ENCODE results near the gene NSD2. TPM values are rescaled to one million over a fixed set of nuclear protein-coding genes. Genes with fewer than 3 reads are reported as not detected.
"Not testable (repeated sequence)": the region's sequence is repeated elsewhere in the genome, so short reads cannot be mapped to it uniquely, and the experiment has no call there.

Gene NSD2
- 10 to 100 TPM in 1 of 3 donors, 1 to 10 TPM in 2; 7.3 to 12.0 (median 9.8) TPM for polyA plus RNA-seq

DNA sequence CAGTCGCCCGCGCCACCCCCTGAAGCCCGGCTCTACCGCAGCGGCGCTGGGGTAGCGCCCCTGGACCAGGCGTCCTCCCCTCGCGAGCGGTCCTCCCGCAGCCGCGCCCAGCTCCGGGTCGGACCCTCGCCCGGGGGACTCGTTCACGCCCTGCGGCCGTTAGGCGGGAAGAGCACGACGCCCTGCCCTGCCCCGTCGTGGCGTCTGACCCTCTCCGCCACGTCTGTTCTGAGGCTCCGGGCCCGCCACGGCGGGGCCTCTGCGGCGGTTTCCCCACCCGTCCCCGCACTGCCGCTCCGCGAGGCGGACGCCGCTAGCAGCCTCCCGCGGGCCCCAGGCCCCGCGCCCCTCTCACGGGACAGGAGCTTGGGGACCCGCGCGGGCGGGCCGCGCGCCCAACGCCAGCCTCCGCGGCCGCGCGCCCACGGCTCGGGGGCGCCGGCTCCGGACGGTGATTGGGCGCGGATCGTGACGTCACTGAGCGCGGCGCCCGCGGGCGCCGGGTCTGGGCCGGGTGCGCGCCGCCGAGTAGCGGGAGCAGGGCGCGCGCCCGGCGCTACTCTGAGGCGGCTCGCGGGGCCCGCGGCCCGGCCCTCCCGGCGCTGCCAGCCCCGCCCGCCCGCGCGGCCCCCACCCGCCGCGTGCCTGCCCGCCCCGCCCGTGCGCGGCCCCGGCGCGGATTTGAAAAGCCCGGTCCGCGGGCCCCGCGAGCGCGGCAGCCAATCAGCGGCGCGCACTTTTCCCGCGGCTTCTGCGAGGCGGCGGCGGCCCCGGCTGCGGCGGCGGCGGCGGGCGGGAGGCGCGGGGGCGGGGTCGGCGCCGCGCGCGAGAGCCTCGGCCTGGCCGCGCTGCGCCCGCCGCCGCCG is at the start of gene NSD2:
Gene NSD2, plus strand, starts transcription at position 816 of the 866 bp plus-strand sequence. CDS start 29,262 bp downstream, outside the sequence.
- 0% methylated on average over 50 to 151 of the region's 155 CpGs for WGBS, 3 donors
- peak within 1 kb of the TSS; percentile 7 for H3K27ac ChIP-seq (ENCODE audit: low read depth, low read length)

DNA sequence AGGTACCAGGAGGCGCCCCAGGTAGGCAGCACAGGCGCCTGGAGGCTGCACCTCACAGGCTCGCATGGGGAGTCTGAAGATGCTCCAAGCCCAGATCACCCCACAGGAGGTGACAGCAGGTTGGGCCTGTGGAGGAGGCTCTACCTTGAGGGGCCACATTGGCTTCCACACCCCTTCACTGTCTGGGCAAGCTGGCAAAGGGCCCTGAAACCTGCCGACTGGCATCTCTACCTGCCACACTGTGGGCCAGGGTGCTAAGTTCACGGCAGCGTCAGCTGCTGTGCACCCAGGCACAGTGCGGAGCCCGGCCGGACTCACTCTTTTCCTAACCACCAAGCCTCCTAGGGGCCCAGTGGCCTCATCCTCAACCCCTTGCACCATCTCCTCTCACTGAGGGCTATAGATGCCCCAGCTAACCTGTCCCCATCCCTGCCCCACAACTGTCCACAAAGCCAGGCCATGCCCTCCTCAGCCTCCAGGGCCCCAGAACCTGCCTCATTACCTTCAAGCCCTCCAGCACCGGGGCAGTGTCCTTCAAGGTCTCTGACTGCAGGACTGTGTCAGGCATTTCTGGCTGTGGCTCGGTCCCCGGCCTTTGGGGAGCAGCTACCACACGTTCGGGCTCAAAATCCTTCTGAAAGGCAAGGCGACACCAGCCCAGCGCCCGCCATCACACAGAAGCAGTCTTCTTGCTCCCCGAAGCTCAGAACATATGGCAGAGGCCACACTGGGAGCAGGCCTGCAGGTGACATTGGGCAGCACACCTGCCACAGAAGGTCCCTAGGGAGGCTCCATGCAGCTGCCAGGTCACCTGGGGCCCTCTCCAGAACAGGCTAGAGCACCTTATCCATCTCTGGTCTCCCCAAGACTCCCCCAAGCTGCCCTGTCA is 49.3 kb upstream of the NSD2 start:
- H3K27ac ChIP-seq (ENCODE audit: low read depth, low read length) = no peak overlapping the region
- WGBS, 3 donors = 97 to 99% (median 97%) methylated on average over 18 of the region's 18 CpGs

DNA sequence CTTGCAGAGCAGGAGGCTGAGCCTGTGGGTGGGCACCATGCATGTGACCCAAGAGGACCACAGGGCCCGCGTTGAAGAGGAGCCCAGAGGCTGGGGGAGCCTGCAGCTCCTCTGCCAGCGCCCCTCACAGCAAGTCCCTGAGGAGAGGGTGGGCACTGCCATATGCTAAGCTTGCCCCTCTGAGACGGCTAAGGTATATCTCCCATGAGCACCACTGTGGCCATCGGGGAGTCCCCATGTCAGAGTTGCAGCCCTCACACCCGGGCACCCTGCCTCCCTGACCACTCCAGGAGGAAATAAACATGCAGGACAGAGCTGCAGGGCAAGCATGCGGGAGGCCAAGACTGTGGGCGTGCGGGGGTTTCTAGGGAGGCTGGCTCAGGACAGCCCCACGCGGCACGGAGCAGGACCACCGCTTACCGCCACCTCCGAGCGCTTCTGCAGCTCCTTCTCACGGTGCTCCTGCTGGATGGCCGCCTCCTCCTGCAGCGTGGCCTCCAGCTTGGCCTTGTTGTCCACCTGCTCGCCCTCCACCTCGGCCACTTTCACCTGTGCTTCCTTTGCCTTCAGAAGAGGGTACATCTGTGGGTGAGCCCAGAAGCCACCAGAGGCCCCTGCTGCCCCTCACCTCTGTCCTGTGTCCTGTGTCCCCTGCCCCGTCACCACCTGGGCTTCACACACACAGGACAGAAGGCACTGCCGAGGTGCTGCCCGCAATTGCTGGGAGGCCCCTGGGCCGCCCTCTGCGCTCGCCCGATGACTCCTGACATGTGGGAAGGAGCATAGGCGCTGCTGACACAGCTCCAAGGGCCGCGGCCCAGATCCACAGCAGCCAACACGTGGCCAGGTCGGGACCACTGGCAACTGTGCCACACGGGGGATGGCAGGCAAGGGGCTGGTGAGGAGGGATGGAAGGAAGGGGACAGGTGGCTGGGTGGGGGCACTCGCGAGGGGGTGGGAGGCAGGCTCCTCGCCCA is 48.3 kb upstream of the NSD2 start:
- 92 to 94% (median 93%) methylated on average over 37 of the region's 37 CpGs for whole genome bisulfite sequencing, 3 donors
- H3K27ac ChIP-seq (ENCODE audit: low read depth, low read length) = no peak overlapping the region

DNA sequence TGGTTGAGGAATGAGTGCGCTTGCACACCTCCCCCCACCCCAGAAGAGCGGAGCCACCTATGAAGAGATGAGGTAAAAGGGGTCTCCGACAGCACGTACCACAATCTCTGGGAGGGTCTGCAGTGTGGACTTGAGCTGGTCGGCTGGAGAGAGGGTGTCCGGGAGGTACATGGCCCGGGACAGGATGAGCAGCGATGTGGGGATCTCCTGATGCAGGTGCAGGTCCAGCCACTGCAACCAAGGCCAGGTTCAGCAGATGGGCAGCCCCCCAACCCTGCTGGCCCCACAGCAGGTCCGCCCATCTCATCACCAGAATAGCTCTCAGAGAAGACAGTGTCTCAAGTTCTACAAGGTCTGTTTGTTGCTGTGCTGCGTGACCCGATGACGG is 47.7 kb upstream of the NSD2 start:
- 95 to 99% (median 97%) methylated on average over 12 of the region's 12 CpGs for WGBS, 3 donors
- no peak overlapping the region for H3K27ac ChIP-seq (ENCODE audit: low read depth, low read length)

DNA sequence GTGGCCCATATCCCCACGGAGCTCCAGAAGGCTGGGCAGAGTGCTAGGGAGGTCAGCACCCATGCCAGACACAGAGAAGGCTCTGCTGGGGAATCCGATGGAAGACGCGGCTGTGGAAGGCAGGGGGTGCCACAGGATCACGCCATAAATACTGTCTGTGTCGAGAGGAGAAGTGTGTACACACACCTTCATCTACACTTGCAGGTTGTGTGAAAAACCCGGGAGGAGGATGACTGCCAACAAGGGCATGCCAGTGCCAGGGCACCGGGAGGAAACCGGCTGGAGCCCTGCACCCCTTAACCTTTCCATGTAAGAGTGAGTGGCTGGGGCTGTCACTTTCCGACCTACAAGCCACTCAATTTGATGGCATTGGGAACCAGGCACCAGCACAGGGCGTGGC is 46.4 kb upstream of the NSD2 start:
- 79 to 93% (median 84%) methylated on average over 11 of the region's 11 CpGs for WGBS, 3 donors
- H3K27ac ChIP-seq (ENCODE audit: low read depth, low read length) = no peak overlapping the region

DNA sequence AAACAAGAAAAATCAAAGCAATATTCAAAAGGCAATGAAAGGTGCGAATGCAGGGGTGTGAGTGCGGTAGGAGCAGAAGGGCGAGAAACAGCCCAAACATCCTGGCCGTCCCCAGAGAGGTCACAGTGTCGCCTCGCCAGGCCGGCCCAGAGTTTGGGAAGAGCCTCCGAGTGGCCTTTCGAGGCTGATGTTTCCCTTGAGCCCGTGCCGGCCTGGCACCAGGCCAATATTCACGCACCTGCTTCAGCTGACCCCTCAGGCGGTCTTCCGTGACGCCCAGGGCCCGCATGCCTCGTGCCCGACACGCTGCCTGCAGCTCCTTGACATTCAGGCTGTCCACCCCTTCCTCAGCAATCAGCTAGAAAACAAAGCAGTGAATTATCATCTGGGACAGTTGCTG is 45.9 kb upstream of the NSD2 start:
- no peak overlapping the region for H3K27ac ChIP-seq (ENCODE audit: low read depth, low read length)
- 83 to 87% (median 84%) methylated on average over 19 of the region's 19 CpGs for WGBS, 3 donors

DNA sequence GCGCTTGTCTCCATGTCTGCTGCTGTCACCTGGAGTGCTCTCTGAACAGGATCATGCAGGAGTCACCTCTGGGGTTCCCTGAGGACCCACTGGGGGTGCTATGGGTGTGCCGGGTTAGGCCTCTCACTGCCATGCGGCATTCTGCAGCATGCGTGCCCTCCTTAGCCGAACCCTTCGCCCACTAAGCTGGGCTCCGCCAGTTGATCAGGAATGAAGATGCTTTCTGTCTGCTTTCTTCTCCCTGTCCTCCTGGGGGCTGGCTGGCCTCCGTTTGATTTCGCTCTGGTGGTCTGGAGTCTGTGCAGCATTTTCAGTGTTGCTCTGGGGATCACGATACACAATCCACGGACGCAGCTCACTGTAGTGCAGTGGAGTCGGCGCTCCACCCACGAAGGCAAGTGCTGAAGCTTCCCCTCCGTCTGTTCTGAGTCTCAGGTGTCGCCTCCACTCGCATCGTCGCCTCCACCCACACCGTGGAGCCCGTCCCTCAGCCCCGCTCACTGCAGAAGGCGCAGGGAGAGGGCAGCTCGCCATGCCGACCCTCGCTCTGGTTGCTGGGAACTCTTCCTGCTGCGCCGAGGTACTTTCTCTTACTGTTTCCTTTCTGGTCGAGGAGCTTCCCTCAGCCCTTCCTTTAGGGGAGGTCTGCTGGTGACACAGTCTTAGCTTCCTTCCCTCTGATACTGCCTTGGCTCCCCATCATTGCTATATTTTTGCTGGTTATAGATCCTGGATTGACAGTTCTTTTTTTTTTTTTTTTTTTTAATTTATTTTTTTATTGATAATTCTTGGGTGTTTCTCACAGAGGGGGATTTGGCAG is 44.5 kb upstream of the NSD2 start:
- 90 to 94% (median 91%) methylated on average over 27 to 30 of the region's 30 CpGs for WGBS, 3 donors
- H3K27ac ChIP-seq (ENCODE audit: low read depth, low read length) = no peak overlapping the region

DNA sequence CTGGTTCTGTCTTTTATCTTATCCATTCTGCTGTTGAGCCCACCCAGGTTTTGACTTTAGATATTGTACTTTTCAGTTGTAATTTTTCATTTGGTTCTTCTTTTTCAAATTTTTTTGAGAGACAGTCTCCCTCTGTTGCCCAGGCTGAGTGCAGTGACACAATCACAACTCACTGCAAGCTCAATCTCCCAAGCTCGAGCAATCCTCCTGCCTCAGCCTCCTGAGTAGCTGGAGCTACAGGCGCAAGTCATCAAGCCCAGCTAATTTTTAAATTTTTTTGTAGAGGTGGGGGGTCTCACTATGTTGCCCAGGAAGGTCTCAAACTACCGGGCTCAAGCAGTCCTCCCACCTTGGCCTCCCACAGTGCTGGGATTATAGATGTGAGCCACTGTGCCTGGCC is 41.0 kb upstream of the NSD2 start:
- WGBS, 3 donors = 94 to 98% (median 97%) methylated on average over 3 of the region's 3 CpGs
- no peak overlapping the region for H3K27ac ChIP-seq (ENCODE audit: low read depth, low read length)

DNA sequence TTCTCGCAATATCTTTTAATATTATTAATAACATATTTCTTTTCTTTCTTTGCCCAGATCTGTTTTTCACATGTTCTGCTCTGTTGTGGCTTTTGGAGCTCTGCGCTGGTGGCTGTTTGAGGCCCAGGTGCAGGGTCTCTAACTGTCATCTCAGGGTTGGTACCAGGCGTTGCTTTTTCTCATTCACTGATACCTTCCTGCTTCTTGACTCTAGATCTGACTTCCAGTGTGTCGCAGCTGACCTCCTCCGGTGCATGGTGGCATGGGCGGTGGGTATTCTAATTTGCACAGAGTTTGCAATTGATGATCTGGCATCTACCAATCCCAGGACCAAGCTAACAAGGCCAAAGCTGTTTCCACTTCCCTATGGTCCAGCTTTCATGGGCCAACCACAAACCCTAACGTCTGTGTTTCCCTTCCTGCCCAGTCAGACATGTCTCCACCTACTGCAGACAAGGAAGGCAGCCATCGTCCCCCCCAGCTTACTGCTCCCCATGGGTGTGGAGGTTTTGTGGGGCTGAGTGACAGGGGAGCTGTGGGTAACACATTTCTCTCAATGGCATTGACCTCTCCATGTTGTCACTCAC is 40.5 kb upstream of the NSD2 start:
- WGBS, 3 donors = 64 to 93% (median 68%) methylated on average over 8 of the region's 8 CpGs
- no peak overlapping the region for H3K27ac ChIP-seq (ENCODE audit: low read depth, low read length)

DNA sequence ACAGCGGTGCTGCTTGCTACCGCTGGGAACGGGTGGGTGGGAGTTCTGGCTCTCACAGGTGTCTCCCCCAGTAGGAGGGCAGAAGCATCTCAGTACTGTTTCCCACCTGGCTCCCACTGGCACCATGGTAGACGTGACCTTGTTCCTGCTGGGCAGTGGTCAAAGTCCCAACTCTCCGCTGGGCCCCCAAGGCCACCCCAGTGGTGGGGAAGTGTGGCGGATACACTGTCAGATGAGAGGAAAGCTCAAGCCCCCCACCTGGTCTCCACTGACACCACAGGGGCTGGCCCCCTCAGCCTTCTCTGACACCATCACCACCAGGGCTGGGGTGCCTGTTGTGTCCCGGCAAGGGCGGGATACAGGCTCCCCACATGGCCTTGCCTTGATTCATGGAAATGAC is 39.9 kb upstream of the NSD2 start:
- WGBS, 3 donors = 86 to 93% (median 92%) methylated on average over 8 of the region's 8 CpGs
- no peak overlapping the region for H3K27ac ChIP-seq (ENCODE audit: low read depth, low read length)

DNA sequence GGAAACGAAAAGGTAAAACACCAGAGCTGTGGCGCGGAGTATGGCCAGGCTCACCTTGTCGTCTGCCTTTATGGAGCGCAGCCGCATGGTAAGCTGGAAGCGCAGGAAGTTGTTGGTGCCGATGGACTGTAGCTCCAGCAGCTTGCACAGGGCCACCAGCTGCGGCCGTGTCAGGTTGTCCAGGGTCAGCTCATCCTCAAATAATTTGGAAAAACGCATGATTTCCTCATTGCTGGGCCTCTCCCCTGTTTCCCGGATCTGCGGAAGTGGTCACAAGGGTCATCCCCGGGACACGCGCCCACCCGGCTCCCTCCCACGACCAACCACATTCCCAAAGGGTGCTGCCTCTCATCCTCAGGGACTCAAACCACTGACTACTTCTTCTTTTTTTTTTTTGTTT is 38.5 kb upstream of the NSD2 start:
- H3K27ac ChIP-seq (ENCODE audit: low read depth, low read length) = no peak overlapping the region
- WGBS, 3 donors = 89 to 94% (median 94%) methylated on average over 18 of the region's 18 CpGs

DNA sequence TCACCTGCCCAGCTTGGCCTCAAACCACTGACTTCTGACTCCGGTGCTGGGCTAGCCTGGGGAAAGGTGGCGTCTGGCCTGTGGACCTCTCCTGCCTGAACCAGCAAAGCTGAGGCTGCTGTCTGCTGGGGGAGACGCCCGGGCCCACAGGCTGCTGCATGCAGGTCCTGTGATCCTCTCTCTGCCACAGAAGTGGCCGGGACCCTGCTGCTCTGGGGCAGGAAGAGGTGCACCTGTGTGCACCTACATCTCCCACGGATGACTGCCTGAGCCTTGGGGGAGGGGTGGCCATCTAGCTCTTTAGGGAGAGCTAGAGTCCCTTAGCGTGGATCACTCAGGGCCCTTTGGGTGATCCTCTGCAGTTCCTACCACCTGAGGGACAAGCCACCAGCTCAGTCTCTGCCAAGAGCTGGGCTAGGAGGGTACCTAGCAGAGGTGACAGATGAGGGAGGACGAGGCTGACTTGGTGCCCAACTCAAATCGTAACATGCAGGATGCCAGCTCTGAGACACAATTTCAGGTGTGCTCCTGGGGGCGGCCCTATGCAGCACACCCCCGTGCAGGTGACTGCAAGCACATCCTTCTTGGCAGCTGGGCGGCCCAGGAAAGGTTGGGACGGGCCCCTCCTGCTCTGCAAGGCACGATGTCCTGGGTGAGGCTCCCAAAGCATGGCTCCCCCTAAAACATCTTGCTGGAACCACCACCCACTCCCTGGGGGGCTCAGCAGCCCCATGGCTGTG is 37.7 kb upstream of the NSD2 start:
- no peak overlapping the region for H3K27ac ChIP-seq (ENCODE audit: low read depth, low read length)
- WGBS, 3 donors = 92 to 95% (median 92%) methylated on average over 14 of the region's 14 CpGs

DNA sequence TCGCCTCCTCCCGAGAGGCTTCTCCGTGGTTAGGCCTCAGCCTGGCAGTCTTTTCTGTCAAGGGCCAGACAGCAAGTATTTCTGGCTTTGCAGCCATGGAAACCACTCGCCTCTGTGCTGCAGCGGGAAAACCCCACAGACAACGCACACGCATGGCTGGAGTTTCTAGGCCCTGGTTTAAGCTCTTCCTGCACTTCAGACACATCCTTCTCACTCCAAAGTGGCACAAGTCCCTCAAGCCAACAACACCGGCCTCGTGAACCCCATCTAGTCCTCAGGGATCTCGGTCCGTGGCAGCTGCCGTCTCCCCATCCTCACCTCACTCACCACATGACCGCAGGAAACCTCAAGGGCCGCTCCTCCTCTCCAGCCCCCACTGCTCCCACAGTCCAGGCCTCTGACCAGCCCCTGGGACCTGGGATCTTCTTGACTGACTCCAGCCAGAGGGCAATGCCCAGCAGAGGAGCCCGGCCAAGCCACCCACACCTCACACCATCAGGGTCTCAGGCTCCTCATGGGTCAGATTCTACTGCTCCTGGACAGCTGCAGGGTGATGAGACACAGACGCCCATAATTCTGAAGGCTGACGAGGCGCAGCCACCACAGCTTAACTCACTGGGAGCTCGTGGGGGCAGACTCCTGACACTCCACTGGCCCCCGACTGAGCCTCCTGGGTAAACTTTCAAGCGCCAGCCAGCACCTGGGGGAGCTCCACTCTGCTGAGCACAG is 37.0 kb upstream of the NSD2 start:
- 85 to 90% (median 86%) methylated on average over 21 of the region's 21 CpGs for WGBS, 3 donors
- no peak overlapping the region for H3K27ac ChIP-seq (ENCODE audit: low read depth, low read length)

DNA sequence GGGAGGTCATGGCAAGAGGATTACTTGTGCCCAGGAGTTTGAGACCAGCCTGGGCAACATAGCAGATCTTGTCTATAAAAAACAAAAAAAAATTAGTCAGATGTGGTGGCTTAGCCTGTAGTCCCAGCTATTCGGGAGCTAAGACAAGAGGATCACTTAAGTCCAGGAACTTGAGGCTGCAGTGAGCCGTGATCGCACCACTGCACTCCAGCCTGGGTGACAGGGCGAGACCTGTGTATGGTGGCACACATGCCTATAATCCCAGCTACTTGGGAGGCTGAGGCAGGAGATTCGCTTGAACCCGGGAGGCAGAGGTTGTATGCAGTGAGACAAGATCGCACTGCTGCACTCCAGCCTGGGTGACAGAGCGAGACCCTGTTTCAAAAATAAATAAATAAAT is 35.4 kb upstream of the NSD2 start:
- not testable (repeated sequence) for H3K27ac ChIP-seq (ENCODE audit: low read depth, low read length)
- 96 to 97% (median 96%) methylated on average over 8 of the region's 8 CpGs for WGBS, 3 donors

DNA sequence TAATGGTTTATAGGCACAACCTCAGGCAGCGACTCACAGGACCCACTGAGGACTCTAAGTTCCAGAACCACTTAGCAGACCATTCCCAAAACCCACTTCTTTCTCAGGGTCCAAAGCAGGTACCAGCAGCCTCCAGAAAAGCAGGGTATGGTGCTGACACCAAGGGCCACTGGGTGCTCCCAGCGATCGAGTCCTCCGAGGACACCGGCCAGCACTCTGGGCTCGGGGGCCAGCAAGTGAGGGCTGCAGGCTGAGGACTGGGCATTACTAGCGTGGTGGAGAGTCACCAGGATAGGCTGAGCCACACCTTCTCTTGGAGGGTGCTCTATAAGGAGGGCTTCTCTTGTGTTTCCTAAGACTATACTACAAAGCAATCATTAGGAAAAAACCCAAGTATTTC is 34.5 kb upstream of the NSD2 start:
- H3K27ac ChIP-seq (ENCODE audit: low read depth, low read length) = no peak overlapping the region
- WGBS, 3 donors = 95 to 99% (median 95%) methylated on average over 7 of the region's 7 CpGs

DNA sequence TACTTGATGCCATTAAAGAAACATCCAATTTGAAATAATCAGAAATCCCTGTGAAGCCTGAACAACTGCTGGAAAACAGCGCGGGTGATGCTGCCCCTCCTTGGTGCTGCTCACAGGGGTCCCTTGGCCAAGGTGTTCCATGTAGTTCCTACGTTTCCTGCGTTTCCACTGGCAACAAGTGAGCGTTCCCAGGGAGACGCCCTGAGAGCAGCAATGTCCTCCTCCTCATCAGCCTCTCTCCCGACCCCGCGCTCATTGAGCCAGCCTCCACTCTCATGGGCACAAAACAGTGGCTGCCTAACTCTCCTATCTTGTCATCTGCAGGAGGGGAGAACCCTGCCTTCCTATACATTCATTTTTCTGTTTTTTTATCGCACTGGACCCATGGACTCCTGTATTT is 34.1 kb upstream of the NSD2 start:
- 94 to 95% (median 95%) methylated on average over 10 of the region's 10 CpGs for WGBS, 3 donors
- H3K27ac ChIP-seq (ENCODE audit: low read depth, low read length) = no peak overlapping the region
